SK-N-SH (cell line): ENCODE results near the gene SPIRE1. TPM values are rescaled to one million over a fixed set of nuclear protein-coding genes. Genes with fewer than 3 reads are reported as not detected.

ENCODE experiments used
- CTCF ChIA-PET: fragments of 300-600, 350-600 bp; formaldehyde crosslinking; extraction: SDS; loops from one replicate; lab custom pipeline; 2021; lab: Yijun Ruan, JAX
- POLR2A ChIA-PET: fragments of 350-600 bp; sonication (Branson Sonifier 250); formaldehyde crosslinking; extraction: SDS; loops from one replicate; lab custom pipeline; 2020; ENCODE audit warnings: antibody characterized with exemption, inconsistent platforms; lab: Yijun Ruan, JAX
- DNase-seq: peaks from one replicate; pipeline ENCODE4 v3.0.0; 2012
- H2AFZ ChIP-seq: fragments of 200-600 bp; sonication (generic); 2 replicates; pipeline ENCODE4 v1.8.1; 2016; ENCODE audit warnings: antibody characterized with exemption, mild to moderate bottlenecking, low read depth
- H3F3A ChIP-seq: fragments of 200-600 bp; sonication (generic); replicated peaks from 2 replicates; pipeline ENCODE3; 2016; ENCODE audit warnings: antibody characterized with exemption, mild to moderate bottlenecking; ENCODE audit not compliant: insufficient read depth
- H3K27ac ChIP-seq, 2 experiments: fragments of 200-500 bp in 1 of 2; fragments of 200-600 bp in 1 of 2; sonication (Bioruptor generic) in 1 of 2; sonication (generic), shearing (Covaris generic) in 1 of 2; 2 replicates each; pipeline versions ENCODE4 v1.5.1 to v1.6.1; 2014 to 2016; ENCODE audit warnings: low read depth in 2 of 2, inconsistent platforms in 1 of 2, low read length in 1 of 2, mild to moderate bottlenecking in 1 of 2, mixed read lengths in 1 of 2
- H3K27me3 ChIP-seq: fragments of 200-600 bp; sonication (generic), shearing (Covaris generic); 2 replicates; pipeline ENCODE4 v1.6.1; 2016; ENCODE audit warnings: mixed run types; ENCODE audit not compliant: insufficient read depth
- H3K36me3 ChIP-seq, 2 experiments: fragments of 200-500 bp in 1 of 2; fragments of 200-600 bp in 1 of 2; sonication (Bioruptor generic) in 1 of 2; sonication (generic) in 1 of 2; replicated peaks in 1 of 2; 2 replicates each; pipeline versions ENCODE3 to v1.5.1; 2014 to 2016; ENCODE audit warnings: low read length in 1 of 2, mild to moderate bottlenecking in 1 of 2; ENCODE audit not compliant: insufficient read depth in 2 of 2, control insufficient read depth in 1 of 2
- H3K4me1 ChIP-seq, 2 experiments: fragments of 200-500 bp in 1 of 2; fragments of 200-600 bp in 1 of 2; sonication (Bioruptor generic) in 1 of 2; sonication (generic), shearing (Covaris generic) in 1 of 2; 2 replicates each; pipeline versions ENCODE4 v1.5.1 to v1.6.1; 2014 to 2016; ENCODE audit warnings: low read depth in 1 of 2, low read length in 1 of 2, mixed run types in 1 of 2; ENCODE audit not compliant: insufficient read depth in 2 of 2, control insufficient read depth in 1 of 2
- H3K4me2 ChIP-seq: fragments of 200-600 bp; sonication (generic), shearing (Covaris generic); 2 replicates; pipeline ENCODE4 v1.6.1; 2017; ENCODE audit warnings: mixed run types
- H3K4me3 ChIP-seq, 2 experiments: fragments of 200-500 bp in 1 of 2; fragments of 200-600 bp in 1 of 2; sonication (Bioruptor generic) in 1 of 2; sonication (generic), shearing (Covaris generic) in 1 of 2; 2 replicates each; pipeline versions ENCODE4 v1.5.1 to v1.8.1; 2014 to 2016; ENCODE audit warnings: low read depth in 2 of 2, inconsistent platforms in 1 of 2, low read length in 1 of 2, mild to moderate bottlenecking in 1 of 2, mixed read lengths in 1 of 2, moderate library complexity in 1 of 2
- H3K79me2 ChIP-seq: fragments of 200-600 bp; sonication (generic); 2 replicates; pipeline ENCODE4 v1.8.1; 2017; ENCODE audit warnings: mild to moderate bottlenecking; ENCODE audit not compliant: insufficient read depth
- H3K9ac ChIP-seq: fragments of 200-600 bp; sonication (generic); 2 replicates; pipeline ENCODE4 v1.6.1; 2017; ENCODE audit warnings: mixed run types
- H3K9me2 ChIP-seq: fragments of 200-600 bp; sonication (generic); 2 replicates; pipeline ENCODE4 v1.6.1; 2017; ENCODE audit warnings: mixed run types
- H3K9me3 ChIP-seq: fragments of 200-600 bp; sonication (generic); 2 replicates; pipeline ENCODE4 v1.6.1; 2017; ENCODE audit warnings: mixed run types, mild to moderate bottlenecking, moderate library complexity
- H4K20me1 ChIP-seq: fragments of 200-600 bp; sonication (generic); 2 replicates; pipeline ENCODE4 v1.6.1; 2017; ENCODE audit warnings: mild to moderate bottlenecking, mixed run types; ENCODE audit not compliant: insufficient read depth
- CHD2 ChIP-seq: fragments of 150-350 bp; IDR thresholded peaks from 2 replicates; pipeline ENCODE4 v1.6.1; 2018; ENCODE audit warnings: low read length; ENCODE audit not compliant: partially characterized antibody
- FOXM1 ChIP-seq: IDR thresholded peaks from 2 replicates; pipeline ENCODE4 v1.4.0; 2012; ENCODE audit warnings: low read depth, mild to moderate bottlenecking
- RAD21 ChIP-seq: IDR thresholded peaks from 2 replicates; pipeline ENCODE4 v1.6.1; 2012; ENCODE audit warnings: mild to moderate bottlenecking, low read length
- RCOR1 ChIP-seq: fragments of 150-350 bp; IDR thresholded peaks from 2 replicates; pipeline ENCODE4 v1.6.1; 2017; ENCODE audit warnings: antibody characterized with exemption, low read length
- RFX5 ChIP-seq: IDR thresholded peaks from 2 replicates; pipeline ENCODE4 v1.6.1; 2012; ENCODE audit warnings: mild to moderate bottlenecking, improper control_type of control experiment, low read length
- RXRA ChIP-seq: IDR thresholded peaks from 2 replicates; pipeline ENCODE4 v1.4.0; 2012; ENCODE audit warnings: low read depth, mild to moderate bottlenecking, borderline replicate concordance
- SMC3 ChIP-seq: IDR thresholded peaks from 2 replicates; pipeline ENCODE4 v1.6.1; 2012; ENCODE audit warnings: low read depth, low read length, improper control_type of control experiment
- TCF12 ChIP-seq: IDR thresholded peaks from 2 replicates; pipeline ENCODE4 v1.4.0; 2012
- WGBS: methylation state at CpG from one replicate; pipeline ENCODE4 v1.1.6; 2017; ENCODE audit warnings: low lambda C conversion rate; 5-methylcytosine and 5-hydroxymethylcytosine counted together
- polyA plus RNA-seq, 3 experiments: library from polyadenylated mRNA; depleted of rRNA; stranded (reverse); fragments of >200 nt; gene quantifications; 2 replicates each; pipeline ENCODE4 v1.2.3, GENCODE V29; 2012
- TF ChIP-seq, protein P1 (sequence below): IDR thresholded peaks from 2 replicates; pipeline ENCODE4 v1.4.0; 2012; ENCODE audit warnings: low read depth, borderline replicate concordance
- TF ChIP-seq, protein P2 (sequence below): fragments of 200-600 bp; sonication (generic); IDR thresholded peaks from 2 replicates; pipeline ENCODE4 v1.6.1; 2017; ENCODE audit warnings: antibody characterized with exemption, mild to moderate bottlenecking, moderate library complexity
- TF ChIP-seq, protein P3 (sequence below): fragments of 150-350 bp; IDR thresholded peaks from 2 replicates; pipeline ENCODE4 v1.6.1; 2017; ENCODE audit warnings: antibody characterized with exemption, low read length, low read depth, borderline replicate concordance
- TF ChIP-seq, protein P4 (sequence below): IDR thresholded peaks from 2 replicates; pipeline ENCODE4 v1.4.0; 2012; ENCODE audit warnings: low read depth, borderline replicate concordance

The SPIRE1 gene
- polyA plus RNA-seq, 1 of the 3 experiments (the other 2 are of a cell fraction): 6.7 TPM

DNA sequence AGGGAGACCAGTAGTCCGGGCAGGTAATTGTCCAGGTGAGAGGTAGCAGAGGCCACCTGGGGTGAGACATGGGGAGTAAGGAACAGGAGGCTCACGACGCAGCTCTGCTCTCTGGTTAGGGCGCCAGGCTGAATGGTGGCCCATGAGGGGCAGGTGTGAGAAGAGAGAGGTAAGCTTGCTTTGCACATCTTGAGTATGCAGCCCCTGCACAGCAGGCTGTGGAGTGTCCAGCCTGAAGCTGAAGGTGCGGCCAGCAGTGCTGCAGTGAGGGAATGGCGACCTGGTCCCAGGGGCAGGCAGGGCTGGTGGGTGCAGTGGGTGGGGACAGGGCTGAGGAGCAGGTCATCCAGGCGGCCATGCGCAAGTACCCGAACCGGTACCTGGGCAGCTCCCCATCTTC, 234.5 kb downstream of the SPIRE1 start:
- WGBS: 93% methylated on average over 6 of the region's 10 CpGs
- TF ChIP-seq TCF12 (no peak), RFX5 (no peak), FOXM1 (no peak), CHD2 (no peak)
- TF ChIP-seq, protein P1, sequence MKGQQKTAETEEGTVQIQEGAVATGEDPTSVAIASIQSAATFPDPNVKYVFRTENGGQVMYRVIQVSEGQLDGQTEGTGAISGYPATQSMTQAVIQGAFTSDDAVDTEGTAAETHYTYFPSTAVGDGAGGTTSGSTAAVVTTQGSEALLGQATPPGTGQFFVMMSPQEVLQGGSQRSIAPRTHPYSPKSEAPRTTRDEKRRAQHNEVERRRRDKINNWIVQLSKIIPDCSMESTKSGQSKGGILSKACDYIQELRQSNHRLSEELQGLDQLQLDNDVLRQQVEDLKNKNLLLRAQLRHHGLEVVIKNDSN: no peak
- TF ChIP-seq, protein P2, sequence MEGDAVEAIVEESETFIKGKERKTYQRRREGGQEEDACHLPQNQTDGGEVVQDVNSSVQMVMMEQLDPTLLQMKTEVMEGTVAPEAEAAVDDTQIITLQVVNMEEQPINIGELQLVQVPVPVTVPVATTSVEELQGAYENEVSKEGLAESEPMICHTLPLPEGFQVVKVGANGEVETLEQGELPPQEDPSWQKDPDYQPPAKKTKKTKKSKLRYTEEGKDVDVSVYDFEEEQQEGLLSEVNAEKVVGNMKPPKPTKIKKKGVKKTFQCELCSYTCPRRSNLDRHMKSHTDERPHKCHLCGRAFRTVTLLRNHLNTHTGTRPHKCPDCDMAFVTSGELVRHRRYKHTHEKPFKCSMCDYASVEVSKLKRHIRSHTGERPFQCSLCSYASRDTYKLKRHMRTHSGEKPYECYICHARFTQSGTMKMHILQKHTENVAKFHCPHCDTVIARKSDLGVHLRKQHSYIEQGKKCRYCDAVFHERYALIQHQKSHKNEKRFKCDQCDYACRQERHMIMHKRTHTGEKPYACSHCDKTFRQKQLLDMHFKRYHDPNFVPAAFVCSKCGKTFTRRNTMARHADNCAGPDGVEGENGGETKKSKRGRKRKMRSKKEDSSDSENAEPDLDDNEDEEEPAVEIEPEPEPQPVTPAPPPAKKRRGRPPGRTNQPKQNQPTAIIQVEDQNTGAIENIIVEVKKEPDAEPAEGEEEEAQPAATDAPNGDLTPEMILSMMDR: no peak
- ChIA-PET CTCF (interaction anchor here (1.0 to 2.4 kb wide), 6 partner anchors 12 to 237 kb away, joined by 3 to 12 read pairs (median 6); no protein-coding TSS in a partner anchor), POLR2A (interaction anchor here (0.9 to 1.4 kb wide), 2 partner anchors 16 to 18 kb away, joined by 3 to 5 read pairs; partner anchors contain the start of gene PRELID3A)
- Histone ChIP-seq H3K4me2 (no peak overlapping the region), H2AFZ (no peak overlapping the region), H3K27ac (no peak overlapping the region), H3K9ac (no peak overlapping the region), H3F3A (no peaks in the 10 kb centered on the region), H4K20me1 (no peaks in the 10 kb centered on the region), H3K9me3 (no peaks in the 10 kb centered on the region), H3K36me3 (peaks cover 7 to 28% of the 10 kb centered on the region in 2 experiments), H3K79me2 (peaks cover 4% of the 10 kb centered on the region; the same call in 1 of the 2 replicates), H3K4me3 (no peak overlapping the region), H3K9me2 (no peaks in the 10 kb centered on the region), H3K27me3 (no peaks in the 10 kb centered on the region), H3K4me1 (peaks cover 0 to 7% of the 10 kb centered on the region in 2 experiments; a peak in 1 of 4 replicates)
- DNase-seq: no peak

DNA sequence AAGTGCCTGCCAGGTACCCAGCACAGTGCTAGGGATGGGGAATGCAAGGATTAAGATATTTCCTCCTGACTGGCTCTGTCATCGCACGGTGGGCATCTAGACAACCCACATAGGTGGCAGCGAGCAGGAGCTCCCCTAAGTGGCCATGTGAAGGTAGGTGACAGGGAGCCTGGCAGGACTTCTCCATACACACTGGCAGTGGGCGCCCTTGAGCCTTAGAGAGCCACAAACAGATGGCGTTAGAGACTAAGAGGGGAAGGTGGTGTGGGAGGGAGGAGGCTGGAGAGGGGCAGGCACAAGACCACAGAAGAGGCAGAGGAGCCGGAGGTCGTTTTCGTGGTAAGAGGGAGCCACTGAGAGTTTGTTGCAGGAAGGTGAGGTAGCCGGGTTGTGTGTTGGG, 235.0 kb downstream of the SPIRE1 start:
- H3K36me3 ChIP-seq: peaks cover 7 to 24% of the 10 kb centered on the region in 2 experiments
- TF ChIP-seq, protein P3, sequence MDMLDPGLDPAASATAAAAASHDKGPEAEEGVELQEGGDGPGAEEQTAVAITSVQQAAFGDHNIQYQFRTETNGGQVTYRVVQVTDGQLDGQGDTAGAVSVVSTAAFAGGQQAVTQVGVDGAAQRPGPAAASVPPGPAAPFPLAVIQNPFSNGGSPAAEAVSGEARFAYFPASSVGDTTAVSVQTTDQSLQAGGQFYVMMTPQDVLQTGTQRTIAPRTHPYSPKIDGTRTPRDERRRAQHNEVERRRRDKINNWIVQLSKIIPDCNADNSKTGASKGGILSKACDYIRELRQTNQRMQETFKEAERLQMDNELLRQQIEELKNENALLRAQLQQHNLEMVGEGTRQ: no peak
- TF ChIP-seq, protein P4, sequence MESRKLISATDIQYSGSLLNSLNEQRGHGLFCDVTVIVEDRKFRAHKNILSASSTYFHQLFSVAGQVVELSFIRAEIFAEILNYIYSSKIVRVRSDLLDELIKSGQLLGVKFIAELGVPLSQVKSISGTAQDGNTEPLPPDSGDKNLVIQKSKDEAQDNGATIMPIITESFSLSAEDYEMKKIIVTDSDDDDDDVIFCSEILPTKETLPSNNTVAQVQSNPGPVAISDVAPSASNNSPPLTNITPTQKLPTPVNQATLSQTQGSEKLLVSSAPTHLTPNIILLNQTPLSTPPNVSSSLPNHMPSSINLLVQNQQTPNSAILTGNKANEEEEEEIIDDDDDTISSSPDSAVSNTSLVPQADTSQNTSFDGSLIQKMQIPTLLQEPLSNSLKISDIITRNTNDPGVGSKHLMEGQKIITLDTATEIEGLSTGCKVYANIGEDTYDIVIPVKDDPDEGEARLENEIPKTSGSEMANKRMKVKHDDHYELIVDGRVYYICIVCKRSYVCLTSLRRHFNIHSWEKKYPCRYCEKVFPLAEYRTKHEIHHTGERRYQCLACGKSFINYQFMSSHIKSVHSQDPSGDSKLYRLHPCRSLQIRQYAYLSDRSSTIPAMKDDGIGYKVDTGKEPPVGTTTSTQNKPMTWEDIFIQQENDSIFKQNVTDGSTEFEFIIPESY: no peak
- TF ChIP-seq RXRA: no peak
- TF ChIP-seq RCOR1: no peak
- peak; percentile 27; the same call in 1 of the 2 replicates for TF ChIP-seq SMC3
- peak; percentile 52 for TF ChIP-seq RAD21
- TF ChIP-seq, all 33 proteins: peak for 2
- Histone ChIP-seq H4K20me1 (no peaks in the 10 kb centered on the region), H3K27ac (no peak overlapping the region), H2AFZ (no peak overlapping the region), H3K4me1 (peaks cover 0 to 7% of the 10 kb centered on the region in 2 experiments; a peak in 1 of 4 replicates), H3K4me3 (no peak overlapping the region), H3K27me3 (no peaks in the 10 kb centered on the region), H3F3A (no peaks in the 10 kb centered on the region), H3K4me2 (no peak overlapping the region), H3K9ac (no peak overlapping the region), H3K79me2 (peaks cover 4% of the 10 kb centered on the region; the same call in 1 of the 2 replicates), H3K9me2 (no peaks in the 10 kb centered on the region), H3K9me3 (no peaks in the 10 kb centered on the region)
- 83% methylated on average over 6 of the region's 9 CpGs for WGBS
- POLR2A ChIA-PET: interaction anchor here (0.9 to 1.4 kb wide), 2 partner anchors 15 to 18 kb away, joined by 3 to 5 read pairs; partner anchors contain the start of gene PRELID3A
- CTCF ChIA-PET: interaction anchor here (1.0 to 2.4 kb wide), 5 partner anchors 11 to 237 kb away, joined by 3 to 12 read pairs (median 6); no protein-coding TSS in a partner anchor
- DNase-seq: peak; percentile 53
